GM19025 (cell line): ENCODE data around the gene RGS17.
"Not testable (repeated sequence)": the region's sequence is repeated elsewhere in the genome, so short reads cannot be mapped to it uniquely, and the experiment has no call there.

ENCODE experiments used
- ATAC-seq: cut with Tn5 transposase; IDR thresholded peaks from one replicate; pipeline ENCODE4 v1.9.1; 2021; ENCODE audit warnings: mild to moderate bottlenecking, low read depth, moderate library complexity; ENCODE audit not compliant: unreplicated experiment

Gene RGS17

DNA sequence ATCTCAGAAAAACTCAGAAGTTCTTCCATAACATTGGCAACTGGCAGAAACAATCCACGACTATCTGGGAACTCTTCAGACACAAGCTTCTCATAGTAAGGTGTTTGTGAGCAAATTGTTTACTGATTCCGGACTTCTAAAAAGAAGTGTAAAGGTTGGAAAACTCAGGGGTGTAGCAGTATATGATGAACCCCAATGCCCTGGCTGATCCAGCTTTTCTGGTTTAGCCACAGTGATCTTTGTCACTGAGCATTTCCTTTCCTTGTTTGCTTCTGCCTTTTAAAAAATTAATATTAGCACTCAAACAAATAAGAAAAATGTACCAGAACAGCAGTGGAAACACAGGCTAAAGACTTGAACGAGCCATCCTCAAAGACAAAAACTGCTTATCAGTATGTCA, 4.9 kb downstream of the RGS17 start:
- no peak for ATAC-seq

DNA sequence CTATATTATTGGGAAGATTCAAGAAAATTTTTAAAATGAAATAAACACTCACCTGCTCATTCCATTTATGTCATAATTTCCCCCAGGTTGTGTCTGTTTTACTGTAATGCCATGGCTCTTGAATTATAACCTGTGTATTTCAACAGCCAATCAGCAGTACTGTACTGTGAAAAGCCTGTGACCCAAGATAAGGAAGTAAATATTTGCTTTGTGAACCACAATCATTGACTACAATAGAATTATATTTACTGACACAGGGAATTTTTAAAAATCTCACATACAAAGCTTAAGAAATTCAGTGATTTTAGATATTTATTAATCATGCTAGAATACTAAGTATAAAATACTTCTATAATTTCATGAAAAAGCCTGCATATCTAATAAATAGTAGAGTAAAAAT, 6.0 kb downstream of the RGS17 start:
- no peak for ATAC-seq

DNA sequence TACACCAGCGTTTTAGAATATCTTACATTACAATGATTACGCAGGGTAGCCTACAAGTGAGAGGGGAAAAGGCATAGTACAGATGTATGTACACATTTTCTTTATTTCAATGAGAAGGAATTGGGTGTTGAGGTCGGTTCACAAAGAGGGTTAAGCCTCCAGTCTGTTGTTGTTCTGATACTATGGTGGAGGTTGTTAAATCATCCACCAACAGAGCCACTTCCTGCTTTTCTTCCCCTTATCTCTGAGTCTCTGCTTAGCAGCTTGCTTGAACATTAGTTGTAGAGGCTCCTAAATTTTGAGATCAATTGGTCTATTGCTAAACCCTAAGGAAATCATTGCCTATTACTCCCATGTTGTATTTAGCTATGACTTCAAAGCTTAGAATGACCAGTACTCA, 7.3 kb downstream of the RGS17 start:
- no peak for ATAC-seq

- no peak for ATAC-seq
Measured at GRCh38 chr6:153121311-153121710, 9.8 kb downstream of the RGS17 start.

- peak; percentile 94 for ATAC-seq
Measured at GRCh38 chr6:153117986-153118879, 12.8 kb downstream of the RGS17 start.

- not testable (repeated sequence) for ATAC-seq
Measured at GRCh38 chr6:153111082-153111481, 20.0 kb downstream of the RGS17 start.

DNA sequence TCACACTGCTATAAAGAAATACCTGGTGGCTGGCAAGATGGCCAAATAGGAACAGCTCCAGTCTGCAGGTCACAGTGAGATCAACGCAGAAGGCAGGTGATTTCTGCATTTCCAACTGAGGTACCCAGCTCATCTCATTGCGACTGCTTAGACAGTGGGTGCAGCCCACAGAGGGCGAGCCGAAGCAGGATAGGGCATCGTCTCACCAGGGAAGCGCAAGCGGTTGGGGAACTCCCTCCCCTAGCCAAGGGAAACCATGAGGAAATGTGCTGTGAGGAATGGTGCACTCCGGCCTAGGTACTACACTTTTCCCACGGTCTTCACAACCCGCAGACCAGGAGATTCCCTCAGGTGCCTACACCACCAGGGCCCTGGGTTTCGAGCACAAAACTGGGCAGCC, 20.5 kb downstream of the RGS17 start:
- ATAC-seq: not testable (repeated sequence)

GRCh38 chr6:153108315-153108714, 22.8 kb downstream of the RGS17 start:
- ATAC-seq: no peak

DNA sequence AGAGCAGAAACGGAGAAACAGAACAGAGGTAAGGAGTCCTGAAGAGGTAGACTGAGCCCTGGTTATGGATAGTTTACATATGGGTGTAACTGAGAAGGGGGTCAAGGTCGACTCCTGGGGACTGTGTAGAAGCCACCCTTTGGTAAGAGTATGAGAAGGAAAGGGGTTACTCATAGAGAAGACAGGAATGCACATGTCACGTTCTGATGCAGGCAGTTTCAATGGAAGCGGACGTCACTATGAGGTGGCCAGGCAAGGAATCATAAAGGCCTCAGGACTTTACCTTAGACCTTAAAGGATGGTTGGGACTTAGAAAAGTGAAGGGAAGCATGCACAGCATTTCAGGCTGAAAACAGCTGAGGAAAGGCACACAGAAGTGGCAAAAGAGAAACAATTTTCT, 25.1 kb downstream of the RGS17 start:
- ATAC-seq: no peak

- ATAC-seq: no peak
Measured at GRCh38 chr6:153104220-153104619, 26.9 kb downstream of the RGS17 start.

GRCh38 chr6:153103319-153103655, 27.8 kb downstream of the RGS17 start:
- ATAC-seq: no peak

DNA sequence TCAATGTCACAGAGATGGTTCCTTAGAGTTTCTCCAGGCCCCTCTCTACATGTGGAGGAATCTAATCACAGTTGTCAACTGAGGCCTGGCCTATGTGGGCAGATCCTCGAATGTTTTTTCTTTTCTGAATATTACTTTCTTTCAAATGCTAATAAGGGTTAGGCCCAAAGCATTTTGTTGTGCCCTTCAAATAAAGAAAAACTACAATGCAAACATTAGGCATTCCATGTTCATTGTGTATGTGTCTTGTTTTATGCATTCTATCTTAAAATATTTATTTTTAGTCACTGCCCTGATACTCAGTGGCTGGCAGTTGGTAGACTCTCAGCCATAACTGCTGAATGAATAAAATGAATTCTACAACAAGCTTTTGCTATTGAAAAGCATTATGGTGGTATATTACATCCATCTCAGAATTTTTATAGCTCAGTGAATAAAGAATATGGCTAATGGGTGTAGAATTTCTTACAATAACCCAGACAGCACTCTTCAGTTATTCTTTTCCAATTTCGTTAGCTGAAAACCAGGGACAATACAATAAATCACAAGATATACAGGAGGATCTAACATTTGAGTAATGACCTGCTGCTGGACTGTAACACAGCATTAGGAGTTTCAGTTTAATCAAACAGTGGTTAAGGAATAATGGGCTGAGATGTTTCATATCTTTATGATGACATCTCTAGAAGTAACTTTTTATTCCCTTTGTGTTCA, 28.3 kb downstream of the RGS17 start:
- no peak for ATAC-seq

DNA sequence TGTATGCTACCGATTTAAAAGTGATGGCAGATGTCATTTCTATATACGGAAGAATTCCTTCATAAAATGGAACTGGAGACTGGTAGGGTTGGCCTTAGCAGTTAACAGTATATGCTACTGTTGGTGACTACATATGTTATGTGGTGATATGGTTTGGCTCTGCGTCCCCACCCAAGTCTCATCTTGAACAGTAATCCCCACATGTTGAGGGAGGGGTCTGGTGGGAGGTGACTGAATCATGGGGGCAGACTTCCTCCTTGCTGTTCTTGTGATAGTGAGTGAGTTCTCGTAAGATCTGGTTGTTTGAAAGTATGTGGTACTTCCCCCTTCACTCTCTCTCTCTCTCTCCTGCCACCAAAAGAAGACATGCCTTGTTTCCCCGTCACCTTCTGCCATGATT, 29.6 kb downstream of the RGS17 start:
- ATAC-seq: no peak

DNA sequence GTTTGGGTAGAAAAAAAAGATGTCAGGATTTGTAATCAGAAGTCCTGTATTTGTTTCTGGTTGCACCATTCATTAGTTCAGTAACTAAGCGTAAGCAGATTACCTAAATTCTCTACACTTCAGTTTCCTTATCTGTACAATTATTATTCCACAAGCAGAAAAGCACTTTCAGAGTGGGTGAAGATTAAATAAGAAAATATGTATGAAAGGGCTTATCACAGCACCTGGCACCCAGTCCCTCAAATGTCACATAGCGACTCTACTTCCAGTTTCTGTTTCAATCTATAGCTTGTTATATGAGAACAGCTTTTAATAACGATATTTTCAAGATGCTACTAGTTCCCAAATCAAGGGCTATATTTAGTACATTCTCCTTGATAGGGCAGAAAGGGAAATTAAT, 31.4 kb downstream of the RGS17 start:
- peak; percentile 83 for ATAC-seq

- no peak for ATAC-seq
Measured at GRCh38 chr6:153096792-153097191, 34.3 kb downstream of the RGS17 start.

DNA sequence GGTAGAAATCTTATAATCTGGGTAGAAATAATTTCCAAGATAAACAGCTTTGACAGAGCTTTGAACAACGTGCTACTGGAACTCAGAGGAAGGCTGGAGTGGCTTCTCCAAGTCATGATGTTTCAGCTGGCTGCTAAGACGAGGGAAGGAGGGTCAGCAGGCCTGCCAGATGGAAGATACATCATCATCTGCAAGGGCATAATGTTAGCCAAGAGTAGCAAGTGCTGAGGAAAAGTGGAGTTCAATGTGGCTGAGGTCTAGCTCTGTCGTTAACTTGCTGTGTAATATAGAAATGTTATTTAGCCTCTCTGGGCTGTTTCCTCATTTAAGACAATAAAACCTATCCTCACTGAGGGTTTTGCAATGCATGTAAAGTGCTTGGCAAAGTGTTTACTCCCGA, 35.1 kb downstream of the RGS17 start:
- no peak for ATAC-seq

GRCh38 chr6:153092082-153093013, 38.7 kb downstream of the RGS17 start:
- ATAC-seq: peak; percentile 83

GRCh38 chr6:153090241-153090930, 40.7 kb downstream of the RGS17 start:
- ATAC-seq: no peak

- no peak for ATAC-seq
Measured at GRCh38 chr6:153088796-153089195, 42.3 kb downstream of the RGS17 start.

DNA sequence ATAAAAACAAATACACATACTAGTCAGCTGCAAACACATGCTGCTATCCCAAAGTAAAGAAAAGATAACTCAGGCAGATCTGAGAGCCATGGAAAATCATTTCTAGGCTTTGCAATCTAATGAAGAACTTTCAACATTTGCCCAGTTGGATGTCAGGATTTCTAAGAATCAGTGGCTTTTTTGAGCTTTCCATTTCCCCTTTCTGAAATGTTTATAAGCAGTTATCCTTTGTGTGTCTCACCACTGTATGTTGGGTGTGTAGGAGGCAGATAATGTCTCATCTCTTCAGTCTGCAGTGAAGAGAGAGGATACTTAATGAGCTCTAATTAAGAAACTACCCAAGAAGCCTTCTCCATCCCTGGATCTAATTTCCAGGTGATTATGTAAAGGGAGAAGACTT, 43.6 kb downstream of the RGS17 start:
- ATAC-seq: no peak
